HepG2 (cell line): ENCODE results near the gene MYADML2. TPM values are rescaled to one million over a fixed set of nuclear protein-coding genes. Genes with fewer than 3 reads are reported as not detected.
A peak's percentile ranks its signal among the peaks of the same experiment; 100 is the strongest.

Experiments used
- AKAP8 ChIP-seq: sonication (generic); formaldehyde crosslinking; IDR thresholded peaks from 2 replicates; pipeline ENCODE4 v1.5.1; 2020; ENCODE audit warnings: mild to moderate bottlenecking, missing genetic modification reagents
- CENPT ChIP-seq: sonication (generic); formaldehyde crosslinking; IDR thresholded peaks from 2 replicates; pipeline ENCODE4 v1.8.0; 2022; ENCODE audit warnings: low read depth, mild to moderate bottlenecking, moderate library complexity, missing genetic modification reagents
- HES4 ChIP-seq: sonication (generic); formaldehyde crosslinking; IDR thresholded peaks from 2 replicates; pipeline ENCODE4 v1.9.0; 2021; ENCODE audit warnings: mild to moderate bottlenecking, missing genetic modification reagents, borderline replicate concordance
- MAFK ChIP-seq, 2 experiments: IDR thresholded peaks in 1 of 2; conservative IDR thresholded peaks in 1 of 2; 2 replicates each; pipeline ENCODE4 v1.6.1; 2011; ENCODE audit warnings: improper control_type of control experiment in 2 of 2, low read length in 2 of 2
- MTF1 ChIP-seq: sonication (generic); formaldehyde crosslinking; IDR thresholded peaks from 2 replicates; pipeline ENCODE4 v1.5.0; 2020; ENCODE audit warnings: missing genetic modification reagents
- NFE2 ChIP-seq: sonication (generic); formaldehyde crosslinking; IDR thresholded peaks from 2 replicates; pipeline ENCODE4 v1.4.0; 2020; ENCODE audit warnings: missing genetic modification reagents
- RFXANK ChIP-seq: IDR thresholded peaks from 2 replicates; pipeline ENCODE4 v1.6.1; 2016
- RNF2 ChIP-seq: fragments of 450-650 bp; conservative IDR thresholded peaks from 2 replicates; pipeline ENCODE4 v1.6.1; 2016; ENCODE audit warnings: low read depth
- STAT5B ChIP-seq: sonication (generic); formaldehyde crosslinking; IDR thresholded peaks from 2 replicates; pipeline ENCODE4 v1.4.0; 2020; ENCODE audit warnings: missing genetic modification reagents
- WIZ ChIP-seq: sonication (generic); formaldehyde crosslinking; IDR thresholded peaks from 2 replicates; pipeline ENCODE4 v1.5.1; 2020; ENCODE audit warnings: mild to moderate bottlenecking, missing genetic modification reagents
- ZNF446 ChIP-seq: sonication (generic); formaldehyde crosslinking; IDR thresholded peaks from 2 replicates; pipeline ENCODE4 v1.5.0; 2020; ENCODE audit warnings: mild to moderate bottlenecking, missing genetic modification reagents
- ZNF484 ChIP-seq: sonication (generic); formaldehyde crosslinking; IDR thresholded peaks from 2 replicates; pipeline ENCODE4 v1.5.1; 2020; ENCODE audit warnings: mild to moderate bottlenecking, low read depth, missing genetic modification reagents, borderline replicate concordance
- ZNF557 ChIP-seq: sonication (generic); formaldehyde crosslinking; IDR thresholded peaks from 2 replicates; pipeline ENCODE4 v1.4.0; 2020; ENCODE audit warnings: missing genetic modification reagents
- ZNF558 ChIP-seq: sonication (generic); formaldehyde crosslinking; IDR thresholded peaks from 2 replicates; pipeline ENCODE4 v1.9.0; 2022; ENCODE audit warnings: mild to moderate bottlenecking, missing genetic modification reagents, borderline replicate concordance
- polyA plus RNA-seq, 8 experiments: library from polyadenylated mRNA; depleted of rRNA in 3 of 8; stranded (reverse) in 7 of 8; unstranded in 1 of 8; fragments of >200 nt; fragmentation: Illumina TruSeq in 4 of 8; extraction: Trizol in 4 of 8; gene quantifications; 2 replicates each; pipeline versions ENCODE4 v1.2.1 to v1.2.3, GENCODE V29; 2011 to 2016; ENCODE audit warnings: low read depth in 4 of 8, missing spikeins in 1 of 8, mixed read lengths in 1 of 8; ENCODE audit not compliant: insufficient read depth in 1 of 8
- total RNA-seq, 5 experiments: library from RNA; depleted of rRNA; stranded (reverse); fragments of >200 nt; fragmentation: Illumina TruSeq; extraction: Trizol; gene quantifications; 2 replicates each; pipeline ENCODE4 v1.2.3, GENCODE V29; 2016; ENCODE audit warnings: low read depth in 1 of 5
- TF ChIP-seq, protein P1 (sequence below): sonication (generic); formaldehyde crosslinking; IDR thresholded peaks from 2 replicates; pipeline ENCODE4 v1.9.0; 2021; ENCODE audit warnings: missing genetic modification reagents, mild to moderate bottlenecking, borderline replicate concordance
- TF ChIP-seq, protein P2 (sequence below): sonication (generic); formaldehyde crosslinking; IDR thresholded peaks from 2 replicates; pipeline ENCODE4 v1.5.1; 2020; ENCODE audit warnings: mild to moderate bottlenecking, missing genetic modification reagents, borderline replicate concordance
- TF ChIP-seq, protein P3 (sequence below): sonication (generic); formaldehyde crosslinking; IDR thresholded peaks from 2 replicates; pipeline ENCODE4 v1.5.1; 2020; ENCODE audit warnings: missing genetic modification reagents, mild to moderate bottlenecking, borderline replicate concordance
- TF ChIP-seq, protein P4 (sequence below): IDR thresholded peaks from 2 replicates; pipeline ENCODE4 v1.6.1; 2016; ENCODE audit warnings: mild to moderate bottlenecking
- TF ChIP-seq, protein P5 (sequence below): IDR thresholded peaks from 2 replicates; pipeline ENCODE4 v1.6.1; 2016; ENCODE audit warnings: mild to moderate bottlenecking, missing biosample characterization, missing genetic modification reagents

MYADML2 gene
- total and polyA plus RNA-seq, 2 of the 13 experiments (the other 11 are each of a cell fraction or from before 2014, with no cell fraction given) = not detected

DNA sequence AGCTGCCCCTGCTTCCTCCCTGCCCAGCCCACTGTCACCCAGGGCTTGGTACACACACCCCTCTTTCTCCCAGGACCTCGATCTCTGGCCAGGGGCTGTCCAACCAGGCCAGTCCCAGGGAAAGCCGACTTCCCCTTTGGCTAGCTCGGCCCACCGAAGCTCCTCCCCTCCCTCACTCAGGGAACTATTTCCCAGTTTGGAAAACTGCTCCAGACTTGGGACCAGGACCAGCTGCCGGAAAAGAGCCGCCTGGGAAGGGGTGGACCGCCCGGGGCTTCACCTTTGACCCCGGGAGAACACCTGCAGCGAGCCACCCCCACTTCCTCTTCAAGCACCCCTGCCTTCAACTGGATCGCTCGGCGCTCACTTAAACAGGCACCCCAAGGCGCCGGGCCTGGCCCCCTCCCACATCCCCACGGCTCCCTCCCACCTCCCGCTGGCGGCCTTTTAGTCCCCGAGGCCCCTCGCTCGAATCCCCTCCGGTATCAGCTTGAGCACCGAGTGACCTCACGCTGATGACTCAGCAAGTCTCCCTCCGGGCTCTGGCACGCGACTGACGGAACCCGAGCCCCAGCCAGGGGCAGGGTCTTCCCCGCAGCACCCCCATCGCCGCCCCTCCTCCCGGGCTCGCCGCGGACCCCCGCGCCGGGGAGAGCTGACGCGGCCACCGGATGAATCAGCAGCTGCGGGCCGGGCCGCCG lies 20.4 kb downstream of the MYADML2 start (continued):
- TF ChIP-seq, protein P1, sequence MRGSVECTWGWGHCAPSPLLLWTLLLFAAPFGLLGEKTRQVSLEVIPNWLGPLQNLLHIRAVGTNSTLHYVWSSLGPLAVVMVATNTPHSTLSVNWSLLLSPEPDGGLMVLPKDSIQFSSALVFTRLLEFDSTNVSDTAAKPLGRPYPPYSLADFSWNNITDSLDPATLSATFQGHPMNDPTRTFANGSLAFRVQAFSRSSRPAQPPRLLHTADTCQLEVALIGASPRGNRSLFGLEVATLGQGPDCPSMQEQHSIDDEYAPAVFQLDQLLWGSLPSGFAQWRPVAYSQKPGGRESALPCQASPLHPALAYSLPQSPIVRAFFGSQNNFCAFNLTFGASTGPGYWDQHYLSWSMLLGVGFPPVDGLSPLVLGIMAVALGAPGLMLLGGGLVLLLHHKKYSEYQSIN (CRISPR knock-in tag) = no peak
- TF ChIP-seq, protein P2, sequence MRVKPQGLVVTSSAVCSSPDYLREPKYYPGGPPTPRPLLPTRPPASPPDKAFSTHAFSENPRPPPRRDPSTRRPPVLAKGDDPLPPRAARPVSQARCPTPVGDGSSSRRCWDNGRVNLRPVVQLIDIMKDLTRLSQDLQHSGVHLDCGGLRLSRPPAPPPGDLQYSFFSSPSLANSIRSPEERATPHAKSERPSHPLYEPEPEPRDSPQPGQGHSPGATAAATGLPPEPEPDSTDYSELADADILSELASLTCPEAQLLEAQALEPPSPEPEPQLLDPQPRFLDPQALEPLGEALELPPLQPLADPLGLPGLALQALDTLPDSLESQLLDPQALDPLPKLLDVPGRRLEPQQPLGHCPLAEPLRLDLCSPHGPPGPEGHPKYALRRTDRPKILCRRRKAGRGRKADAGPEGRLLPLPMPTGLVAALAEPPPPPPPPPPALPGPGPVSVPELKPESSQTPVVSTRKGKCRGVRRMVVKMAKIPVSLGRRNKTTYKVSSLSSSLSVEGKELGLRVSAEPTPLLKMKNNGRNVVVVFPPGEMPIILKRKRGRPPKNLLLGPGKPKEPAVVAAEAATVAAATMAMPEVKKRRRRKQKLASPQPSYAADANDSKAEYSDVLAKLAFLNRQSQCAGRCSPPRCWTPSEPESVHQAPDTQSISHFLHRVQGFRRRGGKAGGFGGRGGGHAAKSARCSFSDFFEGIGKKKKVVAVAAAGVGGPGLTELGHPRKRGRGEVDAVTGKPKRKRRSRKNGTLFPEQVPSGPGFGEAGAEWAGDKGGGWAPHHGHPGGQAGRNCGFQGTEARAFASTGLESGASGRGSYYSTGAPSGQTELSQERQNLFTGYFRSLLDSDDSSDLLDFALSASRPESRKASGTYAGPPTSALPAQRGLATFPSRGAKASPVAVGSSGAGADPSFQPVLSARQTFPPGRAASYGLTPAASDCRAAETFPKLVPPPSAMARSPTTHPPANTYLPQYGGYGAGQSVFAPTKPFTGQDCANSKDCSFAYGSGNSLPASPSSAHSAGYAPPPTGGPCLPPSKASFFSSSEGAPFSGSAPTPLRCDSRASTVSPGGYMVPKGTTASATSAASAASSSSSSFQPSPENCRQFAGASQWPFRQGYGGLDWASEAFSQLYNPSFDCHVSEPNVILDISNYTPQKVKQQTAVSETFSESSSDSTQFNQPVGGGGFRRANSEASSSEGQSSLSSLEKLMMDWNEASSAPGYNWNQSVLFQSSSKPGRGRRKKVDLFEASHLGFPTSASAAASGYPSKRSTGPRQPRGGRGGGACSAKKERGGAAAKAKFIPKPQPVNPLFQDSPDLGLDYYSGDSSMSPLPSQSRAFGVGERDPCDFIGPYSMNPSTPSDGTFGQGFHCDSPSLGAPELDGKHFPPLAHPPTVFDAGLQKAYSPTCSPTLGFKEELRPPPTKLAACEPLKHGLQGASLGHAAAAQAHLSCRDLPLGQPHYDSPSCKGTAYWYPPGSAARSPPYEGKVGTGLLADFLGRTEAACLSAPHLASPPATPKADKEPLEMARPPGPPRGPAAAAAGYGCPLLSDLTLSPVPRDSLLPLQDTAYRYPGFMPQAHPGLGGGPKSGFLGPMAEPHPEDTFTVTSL (CRISPR knock-in tag) = no peak
- no peak for TF ChIP-seq ZNF484 (CRISPR knock-in tag)
- TF ChIP-seq, protein P3, sequence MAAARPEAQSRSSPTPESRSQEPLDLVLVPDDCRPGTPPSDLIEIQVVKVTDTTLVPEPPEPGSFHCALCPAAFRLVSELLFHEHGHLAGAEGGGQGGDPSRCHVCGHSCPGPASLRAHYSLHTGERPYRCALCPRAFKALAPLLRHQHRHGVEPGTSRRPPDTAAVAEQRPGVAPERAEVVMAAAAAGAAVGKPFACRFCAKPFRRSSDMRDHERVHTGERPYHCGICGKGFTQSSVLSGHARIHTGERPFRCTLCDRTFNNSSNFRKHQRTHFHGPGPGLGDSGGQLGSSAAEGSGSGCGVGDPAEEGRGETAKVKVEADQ = no peak
- 0 out of 2 replicates have a peak, but pooled peaks have one; percentile 24 for TF ChIP-seq AKAP8
- TF ChIP-seq RFXANK (CRISPR knock-in tag) = no peak
- no peak for TF ChIP-seq WIZ (CRISPR knock-in tag)
- TF ChIP-seq ZNF557 (CRISPR knock-in tag) = no peak
- TF ChIP-seq CENPT (CRISPR knock-in tag) = no peak
- peak; percentile 95 to 99 for TF ChIP-seq MAFK (conservative IDR thresholded peaks at IDR 0.05 in 1 of 2, IDR thresholded peaks at IDR 0.05 in 1 of 2; ENCODE audit: low read length in 2 of 2)
- no peak for TF ChIP-seq RNF2
- no peak; the same call in 1 of the 2 replicates for TF ChIP-seq ZNF446
- TF ChIP-seq, protein P4, sequence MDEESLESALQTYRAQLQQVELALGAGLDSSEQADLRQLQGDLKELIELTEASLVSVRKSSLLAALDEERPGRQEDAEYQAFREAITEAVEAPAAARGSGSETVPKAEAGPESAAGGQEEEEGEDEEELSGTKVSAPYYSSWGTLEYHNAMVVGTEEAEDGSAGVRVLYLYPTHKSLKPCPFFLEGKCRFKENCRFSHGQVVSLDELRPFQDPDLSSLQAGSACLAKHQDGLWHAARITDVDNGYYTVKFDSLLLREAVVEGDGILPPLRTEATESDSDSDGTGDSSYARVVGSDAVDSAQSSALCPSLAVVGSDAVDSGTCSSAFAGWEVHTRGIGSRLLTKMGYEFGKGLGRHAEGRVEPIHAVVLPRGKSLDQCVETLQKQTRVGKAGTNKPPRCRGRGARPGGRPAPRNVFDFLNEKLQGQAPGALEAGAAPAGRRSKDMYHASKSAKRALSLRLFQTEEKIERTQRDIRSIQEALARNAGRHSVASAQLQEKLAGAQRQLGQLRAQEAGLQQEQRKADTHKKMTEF (CRISPR knock-in tag) = peak; percentile 86
- no peak for TF ChIP-seq STAT5B (CRISPR knock-in tag)
- no peak for TF ChIP-seq MTF1
- TF ChIP-seq ZNF558 (CRISPR knock-in tag) = no peak
- TF ChIP-seq, protein P5, sequence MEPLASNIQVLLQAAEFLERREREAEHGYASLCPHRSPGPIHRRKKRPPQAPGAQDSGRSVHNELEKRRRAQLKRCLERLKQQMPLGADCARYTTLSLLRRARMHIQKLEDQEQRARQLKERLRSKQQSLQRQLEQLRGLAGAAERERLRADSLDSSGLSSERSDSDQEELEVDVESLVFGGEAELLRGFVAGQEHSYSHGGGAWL (CRISPR knock-in tag) = peak; percentile 75; the same call in 1 of the 2 replicates
- peak; percentile 82; the same call in 1 of the 2 replicates for TF ChIP-seq NFE2 (CRISPR knock-in tag)
- TF ChIP-seq HES4 (CRISPR knock-in tag) = no peak
